Stimulated activated CD8-positive, alpha-beta memory T cell treated with anti-CD3 and anti-CD28 coated beads, Interleukin-12 subunit alpha, Interleukin-12 subunit beta, amount 100 ng/mL, for 1 hour (primary cell): ENCODE measurements around the gene LYPD6B.

Experiments
- DNase-seq: peaks from one replicate; pipeline ENCODE4 v3.0.0-alpha.2; 2020; ENCODE audit warnings: low read depth

Gene LYPD6B

GRCh38 chr2:149076863-149077412, 38.4 kb downstream of the LYPD6B start:
- DNase-seq, result no peak

- DNase-seq, result no peak
These were observed 39.4 kb downstream of the LYPD6B start for GRCh38 chr2:149077861-149078260.

GRCh38 chr2:149080099-149080498, 41.6 kb downstream of the LYPD6B start:
- no peak for DNase-seq

DNA sequence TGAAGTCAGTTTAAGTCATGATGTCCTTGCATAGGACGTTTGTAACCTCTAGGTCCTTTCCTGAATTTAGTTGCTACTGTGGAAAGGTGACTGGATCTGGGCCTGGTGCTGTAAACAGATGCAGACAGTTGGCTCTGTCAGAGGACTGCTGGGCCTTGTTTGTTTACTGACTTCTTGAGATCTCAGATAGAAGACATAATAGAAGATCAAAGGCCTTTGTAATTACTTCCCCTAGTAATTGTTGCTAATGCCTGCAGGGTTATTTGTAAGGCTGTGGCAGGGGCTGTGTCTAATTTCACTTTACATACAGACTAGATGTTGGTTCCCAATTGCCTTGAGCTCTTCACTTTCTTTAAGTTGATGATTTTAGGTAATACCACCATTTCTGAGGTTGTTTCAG, 42.5 kb downstream of the LYPD6B start:
- DNase-seq, result no peak

- DNase-seq, result no peak
These were observed 43.6 kb downstream of the LYPD6B start for GRCh38 chr2:149082079-149082478.

GRCh38 chr2:149082735-149083134, 44.2 kb downstream of the LYPD6B start:
- no peak for DNase-seq

DNA sequence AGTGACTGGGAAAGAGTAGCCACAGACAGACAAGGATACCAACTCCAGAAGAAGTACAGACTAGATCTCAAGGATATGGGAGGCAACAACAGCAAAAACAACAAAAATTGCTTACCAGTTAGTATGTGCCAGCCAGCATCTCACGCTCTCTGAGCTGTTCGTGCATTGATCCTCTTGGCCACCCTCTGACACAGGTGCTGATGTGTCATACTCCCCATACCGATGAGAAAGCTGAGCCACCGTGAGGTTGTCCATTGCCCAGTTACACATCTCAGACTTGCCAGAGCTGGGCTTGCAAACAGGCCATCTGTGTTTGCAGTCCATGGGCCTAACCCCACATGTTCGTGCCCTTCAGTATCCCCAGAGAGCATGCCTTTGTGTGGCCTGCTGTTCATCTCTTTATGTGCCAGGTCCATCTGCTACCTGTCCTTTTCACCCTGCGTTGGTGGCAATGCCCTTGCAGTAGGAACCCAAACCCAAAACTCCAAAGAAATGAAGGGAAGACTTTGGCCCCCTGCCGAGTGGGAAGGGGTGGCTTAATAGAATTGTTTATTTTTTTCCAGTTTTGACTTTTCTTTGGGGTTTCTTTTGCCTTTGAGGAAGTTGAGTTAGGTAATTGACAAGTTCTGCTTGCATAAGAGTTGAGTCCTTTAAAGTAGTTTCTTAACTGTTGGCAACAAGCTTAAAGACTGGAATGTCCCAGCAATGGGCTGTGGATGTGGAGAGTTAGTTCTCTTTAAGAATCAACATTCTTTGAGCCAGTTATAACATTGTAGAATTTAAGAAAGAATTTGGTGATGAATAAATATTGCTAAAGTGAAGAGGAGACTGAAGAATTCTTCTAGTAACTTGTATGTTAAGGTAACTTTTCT, 46.7 kb downstream of the LYPD6B start:
- no peak for DNase-seq

GRCh38 chr2:149087751-149088150, 49.3 kb downstream of the LYPD6B start:
- DNase-seq, result no peak

DNA sequence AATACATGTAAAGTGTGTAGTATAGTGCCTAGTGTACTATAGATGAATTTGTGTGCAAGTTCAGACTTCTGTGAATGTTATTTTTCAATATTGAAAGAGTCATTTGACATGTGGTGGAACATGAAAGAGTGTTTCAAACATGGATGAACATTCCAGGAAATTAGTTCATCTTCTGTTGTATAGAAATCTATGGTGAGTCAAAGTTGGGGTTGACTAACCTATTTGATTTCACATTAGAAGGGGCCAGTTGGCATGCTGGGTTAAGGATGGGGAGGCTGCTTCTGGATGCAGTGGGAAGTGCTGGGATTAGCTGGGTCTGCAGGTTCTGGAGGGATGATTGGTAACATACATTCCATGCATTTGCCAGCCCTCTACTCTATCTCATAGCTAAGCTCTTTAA, 50.6 kb downstream of the LYPD6B start:
- no peak for DNase-seq

GRCh38 chr2:149090706-149091105, 52.2 kb downstream of the LYPD6B start:
- DNase-seq, result no peak

GRCh38 chr2:149093579-149093978, 55.1 kb downstream of the LYPD6B start:
- no peak for DNase-seq

GRCh38 chr2:149094217-149095015, 55.9 kb downstream of the LYPD6B start:
- no peak for DNase-seq

GRCh38 chr2:149098701-149099100, 60.2 kb downstream of the LYPD6B start:
- DNase-seq, result no peak

GRCh38 chr2:149099298-149099697, 60.8 kb downstream of the LYPD6B start:
- no peak for DNase-seq

- no peak for DNase-seq
These were observed 62.5 kb downstream of the LYPD6B start for GRCh38 chr2:149100739-149101699.

DNA sequence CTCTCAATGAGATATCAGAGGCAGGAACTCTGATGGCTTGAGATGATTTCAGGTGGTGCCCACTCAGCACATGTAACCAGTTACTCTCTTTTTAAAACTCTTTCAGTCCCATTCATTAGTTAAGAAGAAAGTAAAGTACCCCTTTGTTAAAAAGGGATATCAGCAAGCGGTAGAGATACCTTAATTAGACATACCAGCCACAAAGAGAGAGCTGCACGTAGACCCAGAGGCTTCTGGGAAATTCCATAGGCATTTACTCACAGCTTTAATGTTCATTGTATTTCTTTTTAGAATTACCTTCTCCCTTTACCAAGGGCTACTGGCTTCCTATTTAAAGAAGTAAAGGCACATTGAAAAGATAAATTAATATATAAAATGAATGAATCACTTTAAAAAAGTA, 63.3 kb downstream of the LYPD6B start:
- DNase-seq, result no peak

GRCh38 chr2:149103081-149103620, 64.7 kb downstream of the LYPD6B start:
- DNase-seq, result no peak

DNA sequence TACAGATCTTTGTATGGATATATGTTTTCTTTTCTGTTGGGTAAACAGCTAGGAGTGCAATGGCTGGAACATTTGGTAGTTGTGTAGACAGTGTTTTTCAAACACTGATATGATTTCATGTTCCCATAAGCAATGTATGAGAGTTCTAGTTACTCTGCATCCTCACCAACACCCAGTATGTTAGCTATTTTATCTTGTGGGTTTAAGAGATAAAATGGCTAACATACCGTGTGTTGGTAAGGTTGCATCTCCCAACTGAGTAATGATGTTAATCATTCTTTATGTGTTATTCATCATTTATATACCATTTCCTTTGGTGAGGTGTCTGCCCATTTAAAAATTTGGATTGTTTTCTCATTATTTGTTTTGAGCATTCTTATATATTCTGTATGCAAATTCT, 65.7 kb downstream of the LYPD6B start:
- DNase-seq, result no peak

DNA sequence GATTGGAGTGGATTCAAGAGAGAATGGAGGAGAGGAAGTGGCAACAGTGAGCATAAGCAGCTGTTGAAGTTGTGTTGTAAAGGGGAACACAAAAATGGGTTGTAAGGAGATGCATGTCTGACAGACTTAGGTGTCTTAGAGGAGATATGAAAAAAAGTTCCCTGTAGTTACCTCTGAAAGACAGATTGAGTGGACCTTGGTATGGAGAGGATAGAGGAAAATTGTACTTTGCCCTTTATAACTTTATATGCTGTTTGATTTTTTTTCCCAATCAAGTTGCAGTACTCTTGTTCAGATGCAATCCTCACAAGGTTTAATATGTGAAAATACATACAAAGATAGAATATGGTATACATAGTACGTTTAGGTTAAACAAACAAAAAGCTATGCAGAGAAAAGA, 73.6 kb downstream of the LYPD6B start:
- no peak for DNase-seq

GRCh38 chr2:149112713-149113112, 74.2 kb downstream of the LYPD6B start:
- DNase-seq, result no peak

DNA sequence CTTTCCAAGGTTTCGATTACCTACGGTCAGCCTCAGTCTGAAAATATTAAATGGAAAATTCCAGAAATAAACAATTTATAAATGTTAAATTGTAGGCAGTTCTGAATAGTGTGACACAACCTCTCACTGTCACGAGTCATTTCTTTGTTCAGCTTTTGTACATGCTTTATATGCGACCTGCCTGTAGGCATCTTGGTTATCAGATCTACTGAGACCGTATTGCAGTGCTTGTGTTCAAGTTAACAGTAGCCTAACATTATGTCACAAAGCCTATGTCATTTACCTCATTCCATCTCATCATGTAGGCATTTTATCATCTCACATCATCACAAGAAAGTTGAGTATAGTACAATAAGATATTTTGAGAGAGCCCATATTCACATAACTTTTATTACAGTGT, 77.3 kb downstream of the LYPD6B start:
- no peak for DNase-seq

DNA sequence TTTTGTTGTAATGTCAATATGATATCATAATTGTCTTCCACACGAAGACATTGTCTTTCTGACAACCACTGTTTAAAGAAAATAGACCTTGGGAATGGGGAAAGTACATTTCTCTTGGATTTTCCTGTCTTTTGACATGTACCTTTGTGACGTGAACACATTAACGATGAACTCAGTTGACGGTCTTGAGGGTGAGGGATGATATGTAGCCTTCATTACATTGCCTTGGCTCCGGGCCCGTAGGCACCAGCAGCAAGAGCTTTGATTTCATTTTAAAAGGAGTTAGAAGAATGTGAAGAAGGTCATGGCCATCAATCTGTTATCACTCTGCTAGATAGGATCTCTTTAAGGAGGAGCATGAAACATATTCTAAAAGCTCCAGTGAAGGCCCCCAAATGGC, 80.9 kb downstream of the LYPD6B start:
- no peak for DNase-seq
